HFF-Myc (cell line): ENCODE data around the gene B9D1.
"Not testable (repeated sequence)": the region's sequence is repeated elsewhere in the genome, so short reads cannot be mapped to it uniquely, and the experiment has no call there.

Experiments used
- DNase-seq: peaks from one replicate; pipeline ENCODE4 v3.0.0-alpha.2; 2011; ENCODE audit warnings: low read depth; ENCODE audit errors: extremely low read depth
- H3K4me3 ChIP-seq: replicated peaks from 2 replicates; pipeline ENCODE4 v1.5.1; 2011; ENCODE audit warnings: low read depth, mild to moderate bottlenecking, control low read depth, low read length
- CTCF ChIP-seq: IDR thresholded peaks from 2 replicates; pipeline ENCODE4 v1.5.1; 2012; ENCODE audit warnings: mild to moderate bottlenecking, low read depth, low read length, control low read depth; ENCODE audit errors: missing control alignments

B9D1 gene

DNA sequence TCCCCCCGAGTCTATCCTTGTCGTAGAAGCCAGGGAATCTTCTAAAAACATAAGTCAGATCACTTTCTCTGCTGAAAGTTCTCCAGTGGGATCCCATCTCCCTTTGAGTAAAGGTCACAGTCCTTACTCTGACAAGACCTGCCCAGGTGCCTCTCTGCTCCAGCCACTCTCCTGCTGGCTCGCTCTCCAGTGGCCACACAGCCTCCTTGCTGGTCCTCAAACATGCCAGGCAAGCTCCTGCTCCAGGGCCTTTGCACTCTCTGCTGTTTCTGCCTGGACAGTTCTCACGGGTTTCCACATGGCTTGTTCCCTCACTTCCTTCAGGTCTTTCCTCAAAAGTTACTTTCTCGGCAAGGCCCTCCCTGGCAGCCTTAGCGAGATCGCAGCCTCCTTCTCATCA is 3.4 kb downstream of the B9D1 start:
- no peak for DNase-seq
- TF ChIP-seq CTCF, result no peak
- H3K4me3 ChIP-seq, result no peak overlapping the region

DNA sequence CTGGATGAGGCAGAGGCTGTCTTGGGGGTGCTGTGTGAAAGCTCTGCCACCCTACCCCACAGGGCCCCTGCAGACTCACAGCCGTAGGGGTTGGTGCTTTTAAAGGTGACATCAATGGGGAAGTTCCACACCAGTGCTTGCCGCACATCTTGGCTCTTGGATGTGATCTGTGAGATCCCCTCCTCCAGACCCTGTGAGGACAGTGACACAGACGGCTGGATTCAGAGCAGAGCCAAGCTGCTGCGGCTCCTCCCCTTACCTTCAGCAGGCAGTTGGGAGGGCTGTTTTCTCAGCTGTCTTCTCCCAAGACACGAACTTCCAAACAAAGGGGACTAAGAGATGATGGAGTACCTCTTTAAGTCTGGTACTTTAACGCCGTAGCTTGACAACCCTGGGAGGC is 4.8 kb downstream of the B9D1 start:
- no peak for DNase-seq
- H3K4me3 ChIP-seq, result no peak overlapping the region
- TF ChIP-seq CTCF, result no peak

DNA sequence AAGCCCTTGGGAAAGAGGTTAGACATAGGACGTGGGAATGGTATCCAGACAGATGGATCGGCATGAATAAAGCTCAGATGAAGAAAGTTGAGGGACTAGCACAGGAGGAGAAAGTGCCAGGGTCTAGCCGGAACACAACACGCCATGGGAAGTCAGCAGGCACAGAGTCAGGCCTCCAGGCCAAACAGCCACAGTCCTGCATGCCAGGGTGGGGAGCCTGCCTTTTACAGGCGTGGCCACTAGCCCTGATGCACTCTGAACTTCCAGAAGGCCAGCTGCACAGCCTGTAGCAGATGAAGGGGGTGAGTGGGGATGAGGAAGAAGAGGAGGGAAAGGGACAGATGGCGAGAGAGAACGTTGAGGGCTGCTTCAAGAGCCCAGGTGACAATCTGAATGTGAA is 5.2 kb downstream of the B9D1 start:
- H3K4me3 ChIP-seq, result no peak overlapping the region
- no peak for DNase-seq
- TF ChIP-seq CTCF, result no peak

GRCh38 chr17:19354748-19355147 is 7.8 kb downstream of the B9D1 start:
- no peak for DNase-seq
- no peak for TF ChIP-seq CTCF
- no peak overlapping the region for H3K4me3 ChIP-seq

DNA sequence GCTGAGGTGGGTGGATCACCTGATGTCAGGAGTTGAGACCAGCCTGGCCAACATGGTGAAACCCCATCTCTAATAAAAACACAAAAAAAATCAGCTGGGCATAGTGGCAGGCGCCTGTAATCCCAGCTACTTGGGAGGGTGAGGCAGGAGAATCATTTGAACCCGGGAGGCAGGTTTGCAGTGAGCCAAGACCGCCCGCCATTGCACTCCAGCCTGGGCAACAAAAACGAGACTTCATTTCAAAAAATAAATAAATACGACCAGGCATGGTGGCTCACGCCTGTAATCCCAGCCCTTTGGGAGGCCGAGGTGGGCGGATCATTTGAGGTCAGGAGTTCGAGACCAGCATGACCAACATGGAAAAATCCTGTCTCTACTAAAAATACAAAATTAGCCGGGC is 9.1 kb downstream of the B9D1 start:
- not testable (repeated sequence) for DNase-seq

DNA sequence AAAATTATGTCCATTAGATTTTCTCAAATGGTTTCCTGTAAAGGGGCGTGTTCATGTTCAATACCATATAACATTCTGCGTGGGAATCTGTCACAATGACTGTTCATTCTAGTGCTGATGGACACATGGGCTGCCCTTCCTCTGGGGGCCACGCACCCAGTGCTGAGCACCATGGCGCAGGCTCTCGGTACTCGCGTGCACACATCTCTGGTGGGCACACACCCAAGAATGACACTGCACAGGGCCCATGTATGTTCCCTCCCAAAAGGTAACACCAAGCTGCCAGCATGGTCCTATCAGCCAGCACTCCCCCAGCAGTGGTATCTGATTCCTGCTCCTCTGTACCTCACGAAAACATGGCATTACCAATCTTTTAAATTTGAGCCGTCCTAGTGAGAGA is 13.7 kb downstream of the B9D1 start:
- TF ChIP-seq CTCF, result no peak
- no peak overlapping the region for H3K4me3 ChIP-seq
- no peak for DNase-seq

More for the DNA sequence above, 9.1 kb downstream of the B9D1 start:
- H3K4me3 ChIP-seq, result not testable (repeated sequence)

DNA sequence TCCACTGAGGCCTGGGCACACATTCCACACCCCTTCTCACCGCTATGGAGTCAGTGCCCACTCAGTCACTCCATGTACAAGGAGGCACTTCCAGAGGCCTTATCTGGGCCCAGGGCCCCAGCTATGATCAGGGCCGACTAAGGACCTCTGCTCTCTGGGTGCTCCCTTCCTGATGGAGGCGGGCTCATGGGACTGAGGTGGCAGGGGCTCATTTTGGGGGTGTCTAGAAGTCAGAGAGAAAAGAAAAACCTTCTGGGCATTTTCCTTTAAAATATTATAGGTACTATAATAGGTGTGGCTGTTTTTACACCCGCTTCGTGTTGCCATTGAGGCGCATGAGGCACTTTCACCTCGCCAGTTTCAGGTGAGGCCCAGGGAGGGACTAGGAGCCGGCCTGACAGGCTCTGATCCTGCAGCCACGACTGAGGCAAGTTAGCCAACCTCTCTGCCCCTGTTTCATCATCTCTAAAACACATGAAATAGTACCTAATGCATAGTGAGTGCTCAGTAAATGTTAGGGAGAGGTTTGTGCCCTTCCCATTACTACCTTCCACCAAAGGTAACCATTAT is 14.4 kb downstream of the B9D1 start:
- TF ChIP-seq CTCF, result no peak
- no peak for DNase-seq
- no peak overlapping the region for H3K4me3 ChIP-seq
